OCI-LY7 (cell line): ENCODE data around the gene GGA3. TPM values are rescaled to one million over a fixed set of nuclear protein-coding genes. Genes with fewer than 3 reads are reported as not detected.

Source experiments
- BruUV-seq: library from RNA; stranded (reverse); fragments of 400-500 nt; replicated peaks from 2 replicates; lab custom pipeline; 2021; lab: Mats Ljungman, UMichigan
- CTCF ChIA-PET: fragments of 300-600 bp; sonication (Branson Sonifier 250); formaldehyde crosslinking; loops from one replicate; lab custom pipeline; 2022; ENCODE audit warnings: antibody characterized with exemption; ENCODE audit not compliant: unreplicated experiment; lab: Charles Lee
- POLR2A ChIA-PET: fragments of 300-600 bp; sonication (Branson Sonifier 250); formaldehyde crosslinking; loops from one replicate; lab custom pipeline; 2022; ENCODE audit warnings: antibody characterized with exemption; lab: Charles Lee
- DNase-seq: peaks from one replicate; pipeline ENCODE4 v3.0.0-alpha.2; 2015; ENCODE audit warnings: low spot score
- H2AFZ ChIP-seq: fragments of 200-600 bp; sonication (generic), shearing (Covaris generic); 2 replicates; pipeline ENCODE4 v1.6.1; 2014; ENCODE audit warnings: mild to moderate bottlenecking, antibody characterized with exemption, low read length, moderate library complexity
- H3K27ac ChIP-seq: fragments of 200-600 bp; sonication (generic); 2 replicates; pipeline ENCODE4 v1.5.1; 2014; ENCODE audit warnings: mixed run types, low read depth, mild to moderate bottlenecking, moderate library complexity, low read length, inconsistent platforms; ENCODE audit not compliant: poor library complexity, severe bottlenecking
- H3K36me3 ChIP-seq: fragments of 200-600 bp; sonication (generic); 2 replicates; pipeline ENCODE4 v1.6.1; 2014; ENCODE audit warnings: mild to moderate bottlenecking, antibody characterized with exemption, low read length, moderate library complexity, mixed read lengths; ENCODE audit not compliant: insufficient read depth
- H3K4me1 ChIP-seq: fragments of 200-600 bp; sonication (generic); 2 replicates; pipeline ENCODE4 v1.5.1; 2014; ENCODE audit warnings: mild to moderate bottlenecking, low read length; ENCODE audit not compliant: insufficient read depth, poor library complexity, severe bottlenecking
- H3K4me2 ChIP-seq: fragments of 200-600 bp; sonication (generic); 2 replicates; pipeline ENCODE4 v1.6.1; 2014; ENCODE audit warnings: mild to moderate bottlenecking, low read length
- H3K4me3 ChIP-seq: fragments of 200-600 bp; sonication (generic); 2 replicates; pipeline ENCODE4 v1.5.1; 2014; ENCODE audit warnings: mild to moderate bottlenecking, low read depth, low read length; ENCODE audit not compliant: poor library complexity, severe bottlenecking
- H3K79me2 ChIP-seq: fragments of 200-600 bp; sonication (generic); 2 replicates; pipeline ENCODE4 v1.6.1; 2016; ENCODE audit warnings: low read depth, mild to moderate bottlenecking, low read length, moderate library complexity, mixed read lengths; ENCODE audit not compliant: insufficient read depth
- H3K9me2 ChIP-seq: fragments of 200-600 bp; sonication (generic); 2 replicates; pipeline ENCODE4 v1.6.1; 2016; ENCODE audit warnings: mild to moderate bottlenecking, low read length, mixed read lengths; ENCODE audit not compliant: insufficient read depth
- H3K9me3 ChIP-seq: fragments of 200-600 bp; sonication (generic); 2 replicates; pipeline ENCODE4 v1.6.1; 2014; ENCODE audit warnings: mild to moderate bottlenecking, mixed run types, low read length, mixed read lengths
- H4K20me1 ChIP-seq: fragments of 200-600 bp; sonication (generic); 2 replicates; pipeline ENCODE4 v1.6.1; 2014; ENCODE audit warnings: mild to moderate bottlenecking, antibody characterized with exemption, low read length, moderate library complexity, mixed read lengths; ENCODE audit not compliant: insufficient read depth
- EZH2phosphoT487 ChIP-seq: fragments of 200-600 bp; sonication (generic); IDR thresholded peaks from 2 replicates; pipeline ENCODE4 v1.6.1; 2018; ENCODE audit warnings: low read depth, borderline replicate concordance, mild to moderate bottlenecking, mixed run types, antibody characterized with exemption, low read length, moderate library complexity, mixed read lengths
- intact Hi-C: fragments of 100-400 bp; cut with micrococcal nuclease; formaldehyde crosslinking; loops from one replicate; pipeline ENCODE4 v1.10.0; 2022; ENCODE audit not compliant: unreplicated experiment
- total RNA-seq, 2 experiments: library from RNA; depleted of rRNA in 1 of 2; stranded (reverse); fragments of >200 nt in 1 of 2; shearing (Covaris generic) in 1 of 2; gene quantifications; 2 replicates each; pipeline ENCODE4 v1.2.3, GENCODE V29; 2014 to 2022
- TF ChIP-seq, protein P1 (sequence below): fragments of 200-600 bp; sonication (generic); conservative IDR thresholded peaks from 2 replicates; pipeline ENCODE4 v1.5.1; 2014; ENCODE audit warnings: mild to moderate bottlenecking, antibody characterized with exemption, low read length, moderate library complexity, mixed read lengths

The GGA3 gene
- total RNA-seq, 2 experiments from 2014 or later = 77.6 to 106 TPM

- DNase-seq = peak; percentile 97
Measured at GRCh38 chr17:75271233-75271954, 10.0 kb upstream of the GGA3 start.

DNA sequence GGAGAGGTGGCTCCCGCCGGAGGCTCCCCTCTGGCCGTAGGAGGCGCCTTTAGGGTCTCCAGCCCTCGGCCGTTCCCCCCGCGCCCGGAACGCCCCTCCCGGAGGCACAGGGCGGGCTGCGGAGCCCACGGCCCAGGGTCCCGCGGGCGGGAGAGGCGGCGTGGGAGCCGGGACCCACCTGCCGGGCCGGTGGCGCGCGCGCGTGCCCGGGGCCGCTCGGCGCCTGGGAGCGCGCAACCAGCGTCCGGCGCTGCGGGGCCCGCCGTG lies 9.5 kb upstream of the GGA3 start, which contains the start of gene MIF4GD:
Gene MIF4GD, minus strand, starts transcription at position 266 of the 267 bp plus-strand sequence. CDS start 1,036 bp downstream, outside the sequence.
- Histone ChIP-seq H3K4me1 (peaks cover 42% of the 10 kb centered on the region), H2AFZ (peak within 1 kb of the TSS; percentile 72), H3K79me2 (peaks cover 25% of the 10 kb centered on the region; the same call in 1 of the 2 replicates), H3K9me2 (no peaks in the 10 kb centered on the region), H4K20me1 (no peaks in the 10 kb centered on the region), H3K27ac (peak within 1 kb of the TSS; percentile 77), H3K9me3 (no peaks in the 10 kb centered on the region), H3K4me3 (peak within 1 kb of the TSS; percentile 90), H3K4me2 (peak within 1 kb of the TSS; percentile 94), H3K36me3 (peaks cover 57% of the 10 kb centered on the region)
- intact Hi-C loops = loop anchor here (1.0 to 10.0 kb wide), 7 partner anchors 18 to 514 kb away; partner anchors contain the start of genes GRB2, LLGL2, SLC25A19 and SUMO2
- no TSS peak for BruUV-seq
- POLR2A ChIA-PET = interaction anchor here (0.5 to 4.6 kb wide), 17 partner anchors 10 to 247 kb away, joined by 3 to 59 read pairs (median 5); partner anchors contain the start of genes GGA3, MRPS7, NT5C and SLC25A19
- CTCF ChIA-PET = interaction anchor here (0.9 to 2.5 kb wide), 6 partner anchors 10 to 255 kb away, joined by 3 to 31 read pairs (median 4); partner anchors contain the start of genes GGA3, LLGL2, MRPS7 and SLC25A19
- TF ChIP-seq, protein P1, sequence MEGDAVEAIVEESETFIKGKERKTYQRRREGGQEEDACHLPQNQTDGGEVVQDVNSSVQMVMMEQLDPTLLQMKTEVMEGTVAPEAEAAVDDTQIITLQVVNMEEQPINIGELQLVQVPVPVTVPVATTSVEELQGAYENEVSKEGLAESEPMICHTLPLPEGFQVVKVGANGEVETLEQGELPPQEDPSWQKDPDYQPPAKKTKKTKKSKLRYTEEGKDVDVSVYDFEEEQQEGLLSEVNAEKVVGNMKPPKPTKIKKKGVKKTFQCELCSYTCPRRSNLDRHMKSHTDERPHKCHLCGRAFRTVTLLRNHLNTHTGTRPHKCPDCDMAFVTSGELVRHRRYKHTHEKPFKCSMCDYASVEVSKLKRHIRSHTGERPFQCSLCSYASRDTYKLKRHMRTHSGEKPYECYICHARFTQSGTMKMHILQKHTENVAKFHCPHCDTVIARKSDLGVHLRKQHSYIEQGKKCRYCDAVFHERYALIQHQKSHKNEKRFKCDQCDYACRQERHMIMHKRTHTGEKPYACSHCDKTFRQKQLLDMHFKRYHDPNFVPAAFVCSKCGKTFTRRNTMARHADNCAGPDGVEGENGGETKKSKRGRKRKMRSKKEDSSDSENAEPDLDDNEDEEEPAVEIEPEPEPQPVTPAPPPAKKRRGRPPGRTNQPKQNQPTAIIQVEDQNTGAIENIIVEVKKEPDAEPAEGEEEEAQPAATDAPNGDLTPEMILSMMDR = no peak
- no peak for TF ChIP-seq EZH2phosphoT487
- no peak for DNase-seq

More at GRCh38 chr17:75271233-75271954, 10.0 kb upstream of the GGA3 start:
- POLR2A ChIA-PET = interaction anchor here (0.6 to 4.6 kb wide), 18 partner anchors 10 to 246 kb away, joined by 3 to 59 read pairs (median 5); partner anchors contain the start of genes GGA3, MRPS7, NT5C and SLC25A19
- peaks cover 55% of the 10 kb centered on the region for H3K36me3 ChIP-seq
- CTCF ChIA-PET = interaction anchor here (0.6 to 2.5 kb wide), 9 partner anchors 10 to 254 kb away, joined by 3 to 31 read pairs (median 3); partner anchors contain the start of genes GGA3, LLGL2, MRPS7 and SLC25A19
- peaks cover 25% of the 10 kb centered on the region; the same call in 1 of the 2 replicates for H3K79me2 ChIP-seq
- TF ChIP-seq, protein P1 = peak; percentile 69
- TF ChIP-seq EZH2phosphoT487 = no peak
- peak overlapping the region; percentile 77 for H3K27ac ChIP-seq
- no peaks in the 10 kb centered on the region for H3K9me3 ChIP-seq
- H4K20me1 ChIP-seq = no peaks in the 10 kb centered on the region
- intact Hi-C loops = loop anchor here (1.0 to 10.0 kb wide), 7 partner anchors 18 to 513 kb away; partner anchors contain the start of genes GRB2, LLGL2, SLC25A19 and SUMO2
- BruUV-seq = no TSS peak
- peak overlapping the region; percentile 83 for H3K4me2 ChIP-seq
- H3K4me3 ChIP-seq = peak overlapping the region; percentile 90
- peaks cover 42% of the 10 kb centered on the region for H3K4me1 ChIP-seq
- no peaks in the 10 kb centered on the region for H3K9me2 ChIP-seq
- peak overlapping the region; percentile 19; the same call in 1 of the 2 replicates for H2AFZ ChIP-seq
